K562 (cell line): ENCODE results near the gene MMP19. TPM values are rescaled to one million over a fixed set of nuclear protein-coding genes. Genes with fewer than 3 reads are reported as not detected.

Experiments
- ARID4B ChIP-seq: sonication (generic); formaldehyde crosslinking; IDR thresholded peaks from 2 replicates; pipeline ENCODE4 v1.8.0; 2022; ENCODE audit warnings: mild to moderate bottlenecking, missing genetic modification reagents
- FOS ChIP-seq: IDR thresholded peaks from 3 replicates; pipeline ENCODE4 v1.6.1; 2011; ENCODE audit not compliant: insufficient read length; ENCODE audit errors: extremely low read depth
- KLF13 ChIP-seq: fragments of 450-650 bp; IDR thresholded peaks from 2 replicates; pipeline ENCODE4 v1.6.1; 2016; ENCODE audit warnings: missing genetic modification characterization, low read depth, mild to moderate bottlenecking, missing compliant biosample characterization, moderate library complexity, borderline replicate concordance
- PTRF ChIP-seq: fragments of 450-650 bp; IDR thresholded peaks from 2 replicates; pipeline ENCODE4 v1.6.1; 2016; ENCODE audit warnings: mild to moderate bottlenecking, missing genetic modification characterization, missing compliant biosample characterization
- ZEB2 ChIP-seq: fragments of 450-650 bp; IDR thresholded peaks from 2 replicates; pipeline ENCODE4 v1.6.1; 2016
- ZNF655 ChIP-seq: fragments of 250-450 bp; sonication (Bioruptor Pico); IDR thresholded peaks from 2 replicates; pipeline ENCODE4 v1.5.0; 2021
- polyA plus RNA-seq, 8 experiments: library from polyadenylated mRNA; depleted of rRNA in 4 of 8; stranded (reverse) in 5 of 8; unstranded in 3 of 8; fragments of >200 nt; fragmentation: Nextera tagmentation in 2 of 8; fragmentation: Illumina TruSeq in 1 of 8; extraction: Ambion mirVana in 2 of 8; extraction: Trizol in 1 of 8; gene quantifications; 2 replicates each; pipeline versions ENCODE4 v1.2.1 to v1.2.3, GENCODE V29; 2011 to 2014; ENCODE audit warnings: inconsistent platforms in 1 of 8, missing spikeins in 1 of 8
- total RNA-seq, 7 experiments: library from RNA; depleted of rRNA in 6 of 7; stranded (reverse); fragments of >200 nt in 6 of 7; fragmentation: Illumina TruSeq in 2 of 7; extraction: Trizol in 2 of 7; gene quantifications; 2 replicates each; pipeline versions ENCODE4 v1.2.1 to v1.2.3, GENCODE V29; 2011 to 2021; ENCODE audit warnings: low replicate concordance in 1 of 7
- TF ChIP-seq, protein P1 (sequence below): fragments of 250-450 bp; sonication (Bioruptor Pico); IDR thresholded peaks from 2 replicates; pipeline ENCODE4 v1.8.0; 2022; ENCODE audit warnings: moderate library complexity, mild to moderate bottlenecking, inconsistent platforms

The MMP19 gene
- total and polyA plus RNA-seq, 9 of the 15 experiments (the other 6 are each of a cell fraction or from before 2014, with no cell fraction given): 0.14 to 1.6 (median 0.66) TPM

DNA sequence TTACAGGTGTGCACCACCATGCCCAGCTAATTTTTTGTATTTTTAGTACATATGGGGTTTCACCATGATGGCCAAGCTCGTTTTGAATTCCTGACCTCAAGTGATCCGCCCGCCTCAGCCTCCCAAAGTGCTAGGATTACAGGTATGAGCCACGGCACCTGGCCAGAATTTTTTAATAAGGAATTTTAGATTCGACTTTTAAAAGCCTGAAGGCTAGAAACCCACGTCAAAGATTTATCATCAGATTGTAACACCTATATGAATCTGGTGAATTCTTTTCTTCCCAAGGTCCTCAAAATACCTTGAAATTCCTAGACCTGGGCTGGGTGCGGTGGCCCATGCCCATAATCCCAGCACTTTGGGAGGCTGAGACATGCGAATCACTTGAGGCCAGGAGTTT lies 18.7 kb upstream of the MMP19 start (continued):
- TF ChIP-seq, protein P1, sequence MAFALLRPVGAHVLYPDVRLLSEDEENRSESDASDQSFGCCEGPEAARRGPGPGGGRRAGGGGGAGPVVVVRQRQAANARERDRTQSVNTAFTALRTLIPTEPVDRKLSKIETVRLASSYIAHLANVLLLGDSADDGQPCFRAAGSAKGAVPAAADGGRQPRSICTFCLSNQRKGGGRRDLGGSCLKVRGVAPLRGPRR (CRISPR knock-in tag): no peak
- no peak for TF ChIP-seq PTRF (tag)
- TF ChIP-seq ZNF655 (CRISPR knock-in tag): no peak
- no peak for TF ChIP-seq ZEB2
- TF ChIP-seq FOS: no peak
- TF ChIP-seq ARID4B (CRISPR knock-in tag): no peak
- no peak for TF ChIP-seq KLF13 (tag)
